GM11168 (cell line): ENCODE data around the gene CUEDC1.
"Not testable (repeated sequence)": the region's sequence is repeated elsewhere in the genome, so short reads cannot be mapped to it uniquely, and the experiment has no call there.

ENCODE experiments used
- in situ Hi-C: fragments of 300-500 bp; cut with MboI; formaldehyde crosslinking; loops from one replicate; pipeline ENCODE4 v1.12.0; 2022; ENCODE audit warnings: low sequenced_read_pairs; ENCODE audit not compliant: unreplicated experiment

Gene CUEDC1

DNA sequence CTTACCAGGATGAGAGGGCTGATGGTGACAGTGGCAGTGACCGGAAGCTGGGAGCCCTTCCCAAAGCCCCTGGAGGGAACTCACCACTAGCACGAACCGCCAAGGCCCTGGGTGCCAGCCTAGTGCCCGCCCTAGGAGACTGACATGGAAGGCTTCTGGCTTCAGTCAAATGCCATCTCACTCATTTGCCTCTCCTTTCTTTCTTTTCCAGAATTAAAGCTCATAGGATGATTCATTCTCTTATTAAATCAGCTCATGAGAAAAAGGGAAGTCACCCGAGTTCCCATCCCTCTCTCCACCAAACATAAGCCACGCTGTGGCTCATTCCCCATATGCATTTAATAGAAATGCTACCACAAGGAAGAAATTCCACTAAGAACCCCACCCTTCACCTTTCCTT, 12.1 kb downstream of the CUEDC1 start:
- in situ Hi-C loops = no loop called here

DNA sequence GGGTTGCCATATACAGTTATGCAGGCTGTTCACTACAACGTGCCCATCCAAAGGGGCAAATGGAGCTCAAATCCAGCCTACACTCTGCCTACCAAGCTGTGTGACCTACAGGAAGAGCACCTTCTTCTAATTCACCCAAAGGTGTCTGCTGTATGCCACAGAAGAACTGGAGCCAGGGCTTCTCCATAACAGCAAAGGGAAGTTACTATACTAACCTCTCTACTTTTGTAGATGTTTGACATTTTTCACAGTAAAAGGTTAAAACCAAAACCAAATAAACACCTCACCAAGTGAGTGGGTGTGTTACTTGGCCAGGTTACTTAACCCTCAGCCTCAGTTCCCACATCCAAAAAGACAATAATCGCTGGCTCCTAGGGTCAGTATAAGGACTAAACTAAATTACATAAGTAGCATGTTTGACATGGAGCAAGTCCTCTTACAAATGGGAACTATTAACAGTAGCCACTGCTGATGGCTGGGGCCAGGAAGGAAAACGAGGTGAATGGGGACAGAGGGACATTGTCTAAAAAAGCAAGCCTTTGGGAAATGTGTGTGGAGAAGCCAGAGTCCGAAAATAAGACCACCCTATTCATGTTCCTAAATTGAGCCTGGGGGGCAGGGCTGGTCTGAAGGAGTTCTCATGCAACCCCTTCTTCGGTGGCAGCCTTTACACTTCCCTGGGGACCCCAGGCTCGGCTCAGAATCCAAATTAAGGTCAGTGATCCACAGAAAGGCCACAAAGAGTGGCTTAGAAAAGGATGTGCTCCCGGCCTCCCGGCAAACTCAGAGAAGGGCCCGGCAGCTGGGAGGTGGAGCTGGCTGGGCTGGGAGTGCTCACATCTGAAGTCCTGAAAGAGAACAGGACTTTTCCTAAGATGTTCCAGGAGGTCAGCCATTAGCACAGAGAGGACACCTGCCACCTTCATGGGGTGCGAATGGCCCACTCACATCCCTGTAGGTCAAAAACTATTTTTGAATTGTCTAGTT, 13.5 kb downstream of the CUEDC1 start:
- in situ Hi-C loops = no loop called here

DNA sequence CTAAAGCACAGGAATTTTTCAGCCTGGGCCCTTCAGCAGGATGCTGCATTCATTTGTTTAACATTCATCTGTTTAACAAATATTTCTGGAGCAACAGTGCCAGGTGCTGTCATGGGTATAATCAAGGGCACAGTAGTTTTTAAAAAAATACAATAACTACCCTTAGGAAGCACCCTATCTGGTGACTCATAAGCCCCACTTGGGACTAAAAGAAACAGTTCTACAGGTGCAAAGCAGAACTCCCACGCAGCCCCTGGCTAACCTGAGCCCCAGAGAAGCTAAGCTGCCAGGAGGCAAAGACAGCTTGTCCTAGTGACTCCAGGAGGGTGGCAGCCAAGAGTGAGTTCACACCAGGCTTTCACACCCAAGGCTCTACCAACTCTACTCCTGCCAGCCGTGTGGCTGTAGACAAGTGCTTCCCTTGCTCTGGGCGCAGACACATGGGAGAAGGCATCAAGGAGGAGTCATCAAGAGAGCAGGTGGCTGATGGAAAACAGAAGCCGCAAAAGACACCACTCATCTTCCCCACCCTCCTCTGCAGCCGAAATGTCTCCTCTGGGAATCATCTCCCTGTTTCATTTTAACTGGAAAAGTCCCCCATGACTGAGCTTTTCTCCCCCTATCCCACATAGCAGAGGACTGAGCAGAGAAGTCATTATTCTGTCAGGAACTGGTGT, 14.4 kb downstream of the CUEDC1 start:
- in situ Hi-C loops = no loop called here

DNA sequence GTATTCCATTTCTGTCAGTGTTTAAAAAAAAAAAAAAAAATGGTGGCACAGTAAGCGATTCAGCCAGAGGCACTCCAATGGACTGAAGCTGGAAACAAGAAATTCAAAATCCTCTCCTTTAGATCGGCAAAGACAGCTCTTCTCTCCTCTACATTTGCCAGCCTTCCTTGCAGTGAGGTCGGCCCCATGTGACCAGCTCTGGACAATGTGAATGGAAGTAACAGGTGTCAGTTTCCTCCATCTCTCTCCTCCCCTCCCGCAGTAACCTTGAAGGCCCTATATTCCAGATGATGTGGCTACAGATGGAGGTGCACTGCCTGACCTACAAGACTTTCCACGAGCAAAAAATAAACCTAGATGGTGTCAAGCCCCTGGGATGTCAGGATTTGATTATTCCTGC, 15.0 kb downstream of the CUEDC1 start:
- in situ Hi-C loops = no loop called here

DNA sequence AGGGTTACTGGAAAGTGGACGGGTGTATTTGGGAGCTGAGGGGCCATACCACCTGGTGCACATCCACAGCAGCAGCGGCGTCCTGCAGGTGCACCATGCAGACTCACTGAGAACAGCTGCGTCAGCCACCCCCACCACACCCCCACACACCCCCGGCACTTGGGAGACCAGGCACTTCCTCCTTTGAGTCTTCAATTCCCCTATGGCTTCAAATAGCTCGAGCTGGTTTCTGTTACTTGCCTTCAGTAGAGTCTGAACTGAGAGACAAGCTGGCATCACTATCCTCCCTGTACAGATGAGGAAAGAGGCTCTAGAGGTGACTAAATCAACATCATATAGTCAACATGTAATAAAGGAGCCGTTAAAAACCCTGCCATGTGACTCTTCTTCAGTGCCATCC, 15.4 kb downstream of the CUEDC1 start:
- in situ Hi-C loops = no loop called here

DNA sequence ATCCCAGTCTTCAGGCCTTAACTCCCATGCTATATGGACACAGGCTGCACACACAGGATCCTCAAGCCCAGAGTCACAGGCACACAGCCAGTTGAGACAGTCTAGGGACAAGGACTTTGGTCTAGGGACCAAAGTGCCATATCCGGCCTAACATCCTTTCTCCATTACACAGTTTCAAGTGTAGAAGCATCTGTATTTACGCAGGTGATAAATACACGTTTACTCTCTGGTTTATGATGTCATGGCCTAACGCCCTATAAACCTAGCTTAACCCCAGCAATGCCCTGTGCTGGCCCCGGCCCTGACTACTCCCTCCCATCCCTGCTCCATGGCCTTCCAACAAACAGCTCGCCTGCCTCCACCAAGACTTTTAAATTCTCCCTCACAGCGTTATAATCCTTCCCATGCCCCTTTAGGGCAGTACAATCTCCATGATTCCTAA, 17.1 kb downstream of the CUEDC1 start:
- in situ Hi-C loops = no loop called here

DNA sequence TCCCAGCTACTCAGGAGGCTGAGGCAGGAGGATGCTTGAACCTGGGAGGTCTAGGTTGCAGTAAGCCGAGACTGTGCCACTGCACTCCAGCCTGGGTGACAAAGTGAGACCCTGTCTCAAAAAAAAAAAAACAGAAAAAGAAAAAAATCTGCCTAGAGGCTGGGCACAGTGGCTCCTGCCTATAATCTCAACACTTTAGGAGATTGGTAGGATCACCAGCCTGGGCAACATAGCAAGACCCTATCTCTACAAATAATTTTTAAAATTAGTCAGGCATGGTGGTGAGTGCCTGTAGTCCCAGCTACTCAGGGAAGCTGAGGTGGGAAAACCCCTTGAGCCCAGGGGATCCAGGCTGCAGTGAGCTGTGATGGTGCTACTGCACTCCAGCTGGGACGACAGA, 17.7 kb downstream of the CUEDC1 start:
- in situ Hi-C loops = no loop called here

DNA sequence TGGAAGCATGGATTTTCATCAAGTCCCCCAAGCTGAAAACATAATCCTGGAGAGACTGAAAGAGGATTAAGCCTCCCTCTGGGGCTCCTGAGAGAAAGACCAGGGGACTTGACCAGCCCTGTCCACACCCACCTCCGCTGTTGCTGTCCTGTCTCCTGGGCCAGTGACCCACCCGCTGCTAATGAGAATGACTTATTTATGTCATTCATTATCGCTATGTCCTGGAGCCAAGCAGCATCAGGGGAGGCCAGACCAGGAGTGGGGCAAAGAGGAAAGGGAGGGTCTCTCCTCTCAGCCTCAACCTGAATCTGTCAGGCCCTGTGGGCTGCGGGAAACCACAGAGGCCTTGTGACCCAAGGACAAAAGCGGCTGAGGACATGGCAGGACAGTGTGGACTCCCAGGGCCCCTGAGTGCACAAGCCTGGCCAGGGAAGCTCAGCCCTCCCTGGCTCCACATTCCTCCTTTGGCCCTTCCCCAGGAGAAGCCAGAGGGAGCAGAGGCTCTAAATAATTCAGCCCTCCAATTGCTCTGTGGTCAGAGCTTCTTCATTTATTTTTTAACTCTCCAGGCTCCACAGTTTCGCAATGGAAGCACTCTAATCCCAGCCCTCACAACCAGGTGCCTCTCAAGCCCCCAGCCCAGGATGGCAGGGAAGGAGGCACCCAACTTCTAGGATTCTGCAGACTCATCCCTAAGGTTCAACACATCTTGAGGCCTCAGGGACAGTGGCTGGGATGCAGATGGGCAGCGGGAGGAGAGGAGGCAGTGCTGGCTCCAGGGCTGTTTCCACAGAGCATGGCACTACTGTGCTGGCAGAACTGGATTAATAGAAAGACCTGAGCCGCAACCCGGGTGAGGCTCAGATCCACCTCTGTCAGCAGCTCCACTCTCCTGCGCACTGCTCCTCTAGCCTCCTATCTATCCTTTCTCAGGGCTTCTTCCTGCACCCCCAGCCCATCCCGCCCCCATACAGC, 19.1 kb downstream of the CUEDC1 start:
- in situ Hi-C loops = no loop called here

DNA sequence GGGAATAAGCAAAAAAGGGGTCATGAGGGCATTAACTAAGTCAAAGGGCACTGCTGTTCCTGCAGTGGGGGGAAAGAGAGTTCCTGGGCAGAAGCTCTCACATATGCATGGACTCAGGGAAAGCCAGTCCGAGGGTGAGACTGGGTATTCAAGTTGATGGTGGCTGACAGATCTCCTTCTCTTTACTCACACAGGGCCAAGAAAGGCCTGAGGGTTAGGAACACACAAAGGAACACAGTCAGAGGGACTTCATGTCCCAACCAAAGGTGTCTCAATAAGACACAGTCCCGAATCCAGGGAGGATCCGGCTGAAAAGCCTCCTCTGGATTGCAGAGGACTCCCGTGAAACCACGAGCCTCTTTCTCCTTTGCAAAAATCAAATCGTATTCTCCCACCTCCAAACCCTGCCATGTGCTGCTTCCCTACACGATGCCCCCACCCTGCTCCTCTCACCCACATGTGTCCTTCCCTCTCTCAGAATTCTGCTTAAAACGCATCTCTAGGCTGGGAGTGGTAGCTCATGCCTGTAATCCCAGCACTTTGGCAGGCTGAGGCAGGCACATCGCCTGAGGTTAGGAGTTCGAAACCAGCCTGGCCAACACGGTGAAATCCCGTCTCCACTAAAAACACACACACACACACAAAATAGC, 23.6 kb downstream of the CUEDC1 start:
- in situ Hi-C loops = no loop called here

DNA sequence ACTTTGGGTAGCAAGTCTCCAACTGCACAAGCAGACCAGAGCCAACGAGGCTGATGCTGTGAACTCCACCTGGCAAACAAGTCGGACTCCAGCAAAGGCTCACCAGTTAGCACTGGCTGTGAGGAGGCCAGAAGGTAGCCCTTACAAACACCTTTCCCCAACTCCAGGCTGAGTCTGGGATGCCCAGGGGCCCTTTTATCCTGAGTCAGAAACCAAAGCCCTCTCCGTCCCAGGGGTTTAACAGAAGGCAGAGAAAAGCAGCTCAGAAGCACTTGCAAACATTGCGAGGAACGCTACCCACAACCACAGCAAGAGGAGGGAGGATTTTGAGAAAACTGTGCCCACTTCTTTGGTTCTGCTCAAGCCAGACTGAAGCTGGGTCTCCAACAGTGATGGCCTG, 25.0 kb downstream of the CUEDC1 start:
- in situ Hi-C loops = no loop called here

DNA sequence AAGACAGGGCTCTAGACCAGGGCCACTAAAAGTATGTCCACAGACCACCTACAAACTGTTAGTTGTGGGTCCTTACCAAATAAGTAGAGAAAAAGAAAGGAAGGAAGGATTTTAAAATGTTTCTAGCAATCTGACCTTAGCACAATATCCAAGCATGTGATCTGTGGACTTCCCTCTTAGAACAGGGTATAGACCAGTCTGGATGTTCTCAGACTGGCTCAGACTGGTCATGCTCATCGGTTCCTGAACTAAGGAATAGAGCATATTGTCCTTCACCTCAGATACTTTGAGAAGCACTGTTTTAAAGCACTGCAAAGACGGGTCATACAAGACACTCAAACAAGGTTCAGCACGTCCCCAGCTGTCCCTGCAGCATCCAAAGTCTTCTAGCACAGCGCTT, 25.8 kb downstream of the CUEDC1 start:
- in situ Hi-C loops = no loop called here

DNA sequence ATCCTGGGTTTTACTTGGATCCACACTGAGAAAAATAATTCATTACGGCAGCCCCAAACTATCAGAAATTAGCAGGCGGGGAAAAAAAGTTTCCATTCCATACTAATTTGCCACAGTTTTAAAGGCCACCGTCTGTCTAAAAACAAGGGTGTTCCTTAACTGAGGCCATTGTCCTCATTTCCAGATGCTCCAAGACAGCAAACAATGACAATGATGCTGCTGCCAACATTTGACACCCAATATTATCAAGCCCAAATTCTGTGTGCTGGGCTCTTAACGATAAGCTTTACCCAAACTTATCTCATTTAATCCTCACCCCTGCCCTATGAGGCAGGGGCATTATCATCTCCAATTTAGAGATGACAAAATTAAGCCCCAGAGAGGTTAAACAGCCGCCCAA, 26.3 kb downstream of the CUEDC1 start:
- in situ Hi-C loops = no loop called here

DNA sequence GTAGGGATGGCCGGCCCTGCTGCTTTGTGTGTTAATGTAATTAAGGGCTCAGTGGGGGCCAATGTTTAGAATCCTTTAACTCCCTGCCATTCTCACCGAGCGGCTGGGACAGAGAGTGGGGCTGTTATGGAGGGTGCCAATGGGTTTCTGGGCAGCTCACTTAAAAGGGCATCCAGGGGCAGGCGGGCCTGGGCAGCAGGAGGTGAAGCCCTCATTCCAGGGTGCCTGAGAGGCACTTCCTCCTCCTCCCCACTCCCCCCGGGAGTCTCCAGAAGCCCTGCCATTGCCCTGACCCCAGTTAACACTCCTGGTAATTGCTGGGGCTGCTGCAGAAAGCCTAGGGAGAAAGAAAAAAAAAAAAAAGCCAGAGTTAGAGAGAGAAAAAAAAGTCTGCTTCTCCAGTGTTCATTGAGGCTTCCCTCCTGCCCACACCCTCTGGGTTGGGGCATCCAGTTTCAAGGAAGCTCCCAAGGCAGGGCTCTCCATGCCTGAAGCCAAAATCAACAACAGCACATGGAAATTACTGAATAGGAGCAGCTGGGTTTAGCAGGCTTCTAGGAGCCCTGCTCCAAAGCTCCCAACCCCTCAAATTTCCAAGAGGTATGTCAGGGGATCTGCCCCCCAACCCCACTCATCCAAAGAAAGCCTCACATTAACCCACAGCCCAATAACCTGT, 28.0 kb downstream of the CUEDC1 start:
- in situ Hi-C loops = no loop called here

DNA sequence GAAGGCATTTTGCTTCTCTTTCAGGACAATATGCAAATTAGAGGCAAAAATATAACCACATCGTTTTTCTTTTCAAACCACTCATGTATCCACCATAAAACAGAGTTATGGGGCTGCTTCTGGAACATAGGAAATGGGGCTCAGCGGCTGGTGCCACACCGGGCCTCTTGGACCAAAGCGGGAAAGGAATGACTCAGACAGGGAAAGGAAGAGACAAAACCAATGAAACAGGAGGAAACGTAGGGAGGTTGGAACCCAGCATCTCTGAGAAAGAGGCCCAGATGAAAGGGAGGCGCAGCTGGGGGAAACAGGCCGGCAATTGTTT, 28.5 kb downstream of the CUEDC1 start:
- in situ Hi-C loops = no loop called here

DNA sequence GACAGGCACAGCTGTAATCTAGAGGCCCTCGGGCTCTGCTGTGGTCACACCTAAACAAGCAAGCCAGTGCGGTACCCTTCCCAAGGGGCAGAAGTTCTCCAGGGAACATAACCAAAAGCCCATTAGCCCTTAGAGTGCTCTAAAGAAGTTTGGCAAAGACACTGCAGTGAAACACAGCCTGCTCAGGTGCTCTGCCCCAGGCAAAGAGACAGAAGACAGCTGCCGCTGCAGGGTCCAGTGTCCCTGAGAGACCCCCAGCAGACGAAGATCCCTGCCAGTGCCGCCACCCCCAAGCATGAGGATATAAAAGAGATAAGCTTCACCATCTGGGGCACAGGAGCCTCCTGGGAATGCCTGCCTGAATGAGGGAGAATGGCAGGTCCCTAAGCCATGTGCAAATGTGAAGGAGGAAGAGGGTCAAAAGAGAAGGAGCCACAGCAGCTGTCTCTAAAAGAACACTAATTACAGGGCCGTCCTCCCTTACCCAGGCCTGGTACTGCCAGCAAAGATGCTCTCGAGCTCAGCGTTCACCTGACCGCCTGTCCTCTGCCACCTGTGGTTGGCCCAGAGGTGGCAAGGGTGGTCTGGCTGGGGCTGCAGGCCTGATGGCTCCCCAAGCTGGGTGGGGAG, 29.7 kb downstream of the CUEDC1 start:
- in situ Hi-C loops = no loop called here

DNA sequence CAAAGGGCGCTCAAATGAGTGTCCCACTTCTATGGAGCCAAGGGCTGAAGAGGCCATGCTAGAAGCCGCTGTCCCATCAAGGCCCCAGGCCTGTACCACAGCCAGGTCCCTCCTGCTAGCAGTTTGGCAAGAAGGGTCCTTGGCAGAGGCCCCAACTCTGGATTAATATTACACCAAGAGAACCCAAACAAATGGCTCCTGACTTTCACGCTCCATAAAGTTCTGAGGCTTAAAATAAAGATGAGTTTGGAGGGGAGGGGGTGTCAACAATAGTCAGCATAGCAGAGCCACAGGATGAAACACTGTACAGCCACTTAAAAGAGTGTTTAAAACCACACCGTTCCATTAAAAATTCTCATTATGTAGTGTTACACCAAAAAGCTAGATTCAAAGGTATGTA, 30.5 kb downstream of the CUEDC1 start:
- in situ Hi-C loops = no loop called here

DNA sequence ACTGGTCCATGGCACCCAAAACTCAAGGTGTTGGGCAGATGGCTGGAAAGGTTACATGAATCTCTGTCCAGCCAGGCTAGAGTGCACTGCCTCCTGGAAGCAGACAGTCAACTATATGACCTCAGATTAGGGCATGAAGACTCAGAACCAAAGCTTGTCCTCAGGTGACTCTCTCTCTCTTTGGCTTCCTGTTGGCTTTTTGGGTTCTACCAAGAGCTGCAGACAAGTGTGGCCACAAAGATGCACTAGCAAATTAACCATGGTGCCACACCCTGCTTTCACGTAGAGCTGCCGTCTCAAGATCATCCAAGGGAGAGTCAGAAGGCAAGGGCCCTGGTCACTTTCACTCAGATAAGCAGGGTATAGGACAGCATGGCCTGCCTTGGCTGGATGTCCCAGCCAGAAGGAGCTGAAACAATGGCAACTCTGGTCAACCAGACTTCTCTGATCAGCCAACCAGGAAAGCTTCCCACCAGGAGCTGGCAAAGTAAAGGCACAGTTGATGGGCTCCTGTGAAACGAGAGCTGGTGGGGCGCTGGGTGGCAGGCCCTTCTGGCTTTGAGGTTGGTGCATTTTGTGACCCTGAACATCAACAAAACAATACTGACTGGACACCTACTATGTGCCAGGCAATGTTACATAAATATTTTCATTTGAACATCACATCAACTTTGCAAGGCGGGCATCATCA, 31.9 kb downstream of the CUEDC1 start:
- in situ Hi-C loops = no loop called here

DNA sequence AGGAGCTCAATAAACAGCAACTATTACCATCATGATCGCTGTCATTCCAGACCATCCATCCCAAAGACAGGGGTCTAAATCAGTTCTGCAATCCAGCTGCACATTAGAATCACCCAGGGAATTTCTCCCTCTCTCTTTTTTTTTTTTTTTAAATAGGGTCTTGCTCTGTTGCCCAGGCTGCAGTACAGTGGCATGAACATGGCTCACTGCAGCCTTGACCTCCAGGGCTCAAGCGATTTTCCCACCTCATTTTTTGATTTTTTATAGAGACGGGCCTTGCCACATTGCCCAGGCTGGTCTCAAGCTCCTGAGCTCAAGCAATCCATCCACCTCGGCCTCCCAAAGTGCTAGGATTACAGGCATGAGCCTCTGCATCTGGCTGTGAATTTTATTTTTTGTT, 32.5 kb downstream of the CUEDC1 start:
- in situ Hi-C loops = not testable (repeated sequence)
